Panc1 (cell line): ENCODE results near the gene PGM5. TPM values are rescaled to one million over a fixed set of nuclear protein-coding genes. Genes with fewer than 3 reads are reported as not detected.

Source experiments
- ATAC-seq: fragments of 200-7000 bp; cut with Tn5 transposase; 2 replicates; pipeline ENCODE4 v1.9.1; 2020; ENCODE audit warnings: mild to moderate bottlenecking, moderate library complexity
- BruUV-seq: library from RNA; stranded (reverse); fragments of 400-500 nt; replicated peaks from 2 replicates; lab custom pipeline; 2021; lab: Mats Ljungman, UMichigan
- CTCF ChIA-PET: fragments of 300-600 bp; sonication (Branson Sonifier 250); formaldehyde crosslinking; loops from one replicate; lab custom pipeline; 2022; ENCODE audit warnings: antibody characterized with exemption; lab: Charles Lee
- POLR2A ChIA-PET: fragments of 300-600 bp; sonication (Branson Sonifier 250); formaldehyde crosslinking; loops from one replicate; lab custom pipeline; 2022; ENCODE audit warnings: antibody characterized with exemption; lab: Charles Lee
- DNase-seq: peaks from one replicate; pipeline ENCODE4 v3.0.0-alpha.2; 2010; ENCODE audit warnings: low read depth, low spot score
- H3K27ac ChIP-seq: 2 replicates; pipeline ENCODE4 v1.5.1; 2011; ENCODE audit warnings: mild to moderate bottlenecking, low read length, inconsistent platforms
- H3K27me3 ChIP-seq: fragments of 200-500 bp; sonication (Bioruptor generic); 2 replicates; pipeline ENCODE4 v1.6.0; 2014; ENCODE audit warnings: low read length, inconsistent platforms; ENCODE audit not compliant: control insufficient read depth, insufficient read depth
- H3K36me3 ChIP-seq: fragments of 200-500 bp; sonication (Bioruptor generic); 2 replicates; pipeline ENCODE4 v1.5.1; 2014; ENCODE audit warnings: inconsistent platforms, mild to moderate bottlenecking, low read length, moderate library complexity; ENCODE audit not compliant: control insufficient read depth, insufficient read depth
- H3K4me1 ChIP-seq: 2 replicates; pipeline ENCODE4 v1.5.1; 2011; ENCODE audit warnings: inconsistent platforms, mild to moderate bottlenecking, low read length, moderate library complexity; ENCODE audit not compliant: control insufficient read depth, insufficient read depth
- H3K4me3 ChIP-seq, 2 experiments: 2 replicates each; pipeline ENCODE4 v1.5.1; 2011 to 2012; ENCODE audit warnings: low read depth in 2 of 2, low read length in 2 of 2, mild to moderate bottlenecking in 2 of 2, inconsistent platforms in 1 of 2, moderate library complexity in 1 of 2
- H3K9me3 ChIP-seq: fragments of 200-500 bp; sonication (Bioruptor generic); 2 replicates; pipeline ENCODE4 v1.5.1; 2014; ENCODE audit warnings: low read depth, mild to moderate bottlenecking, inconsistent platforms, low read length, moderate library complexity; ENCODE audit not compliant: control insufficient read depth, insufficient read depth
- CTCF ChIP-seq: fragments of 450-650 bp; IDR thresholded peaks from 2 replicates; pipeline ENCODE4 v1.5.1; 2017; ENCODE audit warnings: mild to moderate bottlenecking
- POLR2AphosphoS5 ChIP-seq: IDR thresholded peaks from 2 replicates; pipeline ENCODE4 v1.6.1; 2012; ENCODE audit warnings: mild to moderate bottlenecking, low read depth, low read length, moderate library complexity
- REST ChIP-seq, 2 experiments: IDR thresholded peaks; 2 replicates each; pipeline ENCODE4 v1.6.1; 2011 to 2012; ENCODE audit warnings: low read depth in 2 of 2, control low read depth in 1 of 2, low read length in 1 of 2, mild to moderate bottlenecking in 1 of 2, moderate library complexity in 1 of 2; ENCODE audit not compliant: insufficient read depth in 1 of 2
- SIN3A ChIP-seq: IDR thresholded peaks from 2 replicates; pipeline ENCODE4 v1.6.1; 2012; ENCODE audit warnings: low read depth, mild to moderate bottlenecking, low read length, moderate library complexity, borderline replicate concordance; ENCODE audit not compliant: insufficient read depth
- TCF7L2 ChIP-seq: IDR thresholded peaks from 2 replicates; pipeline ENCODE4 v1.6.1; 2011; ENCODE audit warnings: mild to moderate bottlenecking, low read depth, low read length, inconsistent platforms
- in situ Hi-C: cut with HindIII; loops from 2 replicates; pipeline ENCODE4 v1.10.0; 2016; ENCODE audit warnings: low sequenced_read_pairs, low pct_unique_long_range_greater_than_20kb
- intact Hi-C: fragments of 100-400 bp; cut with micrococcal nuclease; formaldehyde crosslinking; loops from one replicate; pipeline ENCODE4 v1.10.0; 2022; ENCODE audit not compliant: unreplicated experiment
- total RNA-seq: library from RNA; stranded (reverse); gene quantifications from one replicate; pipeline ENCODE4 v1.2.1, GENCODE V29; 2021; ENCODE audit not compliant: unreplicated experiment

The PGM5 gene
- total RNA-seq, 1 experiment from 2014 or later = 0.21 TPM

GRCh38 chr9:68476847-68477246 is 120.4 kb downstream of the PGM5 start:
- CTCF ChIA-PET = no interaction called here
- in situ Hi-C loops = no loop called here
- ATAC-seq (no peak), DNase-seq (no peak)
- Histone ChIP-seq H3K27me3 (no peaks in the 10 kb centered on the region), H3K9me3 (no peaks in the 10 kb centered on the region), H3K4me1 (no peaks in the 10 kb centered on the region), H3K27ac (no peak overlapping the region), H3K36me3 (no peaks in the 10 kb centered on the region), H3K4me3 (no peak overlapping the region)
- intact Hi-C loops = loop anchor here (10.0 kb wide), 1 partner anchor 52 kb away; no protein-coding TSS in a partner anchor
- no TSS peak for BruUV-seq
- POLR2A ChIA-PET = no interaction called here
- no peak for TF ChIP-seq CTCF
- TF ChIP-seq POLR2AphosphoS5 = no peak
- TF ChIP-seq SIN3A = no peak
- no peak for TF ChIP-seq TCF7L2
- TF ChIP-seq REST (IDR thresholded peaks at IDR 0.05; ENCODE audit: insufficient read depth in 1 of 2, low read depth in 2 of 2, low read length in 1 of 2) = no peak

- no peaks in the 10 kb centered on the region for H3K9me3 ChIP-seq
- no peak for DNase-seq
- H3K4me3 ChIP-seq = no peak overlapping the region
- no peaks in the 10 kb centered on the region for H3K4me1 ChIP-seq
- CTCF ChIA-PET = no interaction called here
- H3K27me3 ChIP-seq = no peaks in the 10 kb centered on the region
- ATAC-seq = no peak
- POLR2A ChIA-PET = no interaction called here
- intact Hi-C loops (no loop called here), in situ Hi-C loops (no loop called here)
- no peaks in the 10 kb centered on the region for H3K36me3 ChIP-seq
- no peak for TF ChIP-seq POLR2AphosphoS5
- TF ChIP-seq TCF7L2 = no peak
- TF ChIP-seq CTCF = no peak
- no peak for TF ChIP-seq SIN3A
- no peak for TF ChIP-seq REST (IDR thresholded peaks at IDR 0.05; ENCODE audit: insufficient read depth in 1 of 2, low read depth in 2 of 2, low read length in 1 of 2)
- BruUV-seq = no TSS peak
- no peak overlapping the region for H3K27ac ChIP-seq
These were observed 124.4 kb downstream of the PGM5 start for GRCh38 chr9:68480807-68481206.
